H9 (cell line): ENCODE measurements around the gene TLX1. TPM values are rescaled to one million over a fixed set of nuclear protein-coding genes. Genes with fewer than 3 reads are reported as not detected.

Experiments
- DNase-seq: peaks from one replicate; pipeline ENCODE4 v3.0.0-alpha.2; 2017
- H2AFZ ChIP-seq: one replicate; pipeline ENCODE4 v1.6.1; 2013; ENCODE audit warnings: mild to moderate bottlenecking, low read length, control low read depth, moderate library complexity
- H2AK5ac ChIP-seq: 2 replicates; pipeline ENCODE4 v1.6.1; 2013; ENCODE audit warnings: low read length, control low read depth, mixed read lengths; ENCODE audit not compliant: insufficient read length
- H2BK120ac ChIP-seq: one replicate; pipeline ENCODE4 v1.6.1; 2013; ENCODE audit warnings: low read depth, mild to moderate bottlenecking, low read length, control low read depth, inconsistent platforms; ENCODE audit not compliant: poor library complexity, severe bottlenecking
- H2BK12ac ChIP-seq: 2 replicates; pipeline ENCODE4 v1.6.1; 2013; ENCODE audit warnings: low read length, control low read depth, mixed read lengths, low read depth; ENCODE audit not compliant: insufficient read length
- H2BK15ac ChIP-seq: 2 replicates; pipeline ENCODE4 v1.6.1; 2013; ENCODE audit warnings: low read depth, low read length, control low read depth
- H2BK20ac ChIP-seq: one replicate; pipeline ENCODE4 v1.6.1; 2013; ENCODE audit warnings: low read depth, mild to moderate bottlenecking, low read length, control low read depth, inconsistent platforms; ENCODE audit not compliant: poor library complexity, severe bottlenecking
- H2BK5ac ChIP-seq: 2 replicates; pipeline ENCODE4 v1.6.1; 2013; ENCODE audit warnings: low read length, control low read depth, mixed read lengths; ENCODE audit not compliant: insufficient read length
- H3K14ac ChIP-seq: 2 replicates; pipeline ENCODE4 v1.6.1; 2013; ENCODE audit warnings: low read length, control low read depth; ENCODE audit not compliant: insufficient read depth
- H3K18ac ChIP-seq: 2 replicates; pipeline ENCODE4 v1.6.1; 2013; ENCODE audit warnings: low read depth, mild to moderate bottlenecking, mixed read lengths, low read length, control low read depth; ENCODE audit not compliant: insufficient read length
- H3K23ac ChIP-seq: 2 replicates; pipeline ENCODE4 v1.6.1; 2013; ENCODE audit warnings: low read length, control low read depth, mixed read lengths, low read depth; ENCODE audit not compliant: insufficient read length
- H3K23me2 ChIP-seq: 2 replicates; pipeline ENCODE4 v1.6.1; 2013; ENCODE audit warnings: low read depth, mild to moderate bottlenecking, mixed read lengths, low read length, control low read depth; ENCODE audit not compliant: insufficient read length, poor library complexity, severe bottlenecking
- H3K27ac ChIP-seq: 2 replicates; pipeline ENCODE4 v1.5.1; 2013; ENCODE audit warnings: low read length, control low read depth, mixed read lengths, low read depth; ENCODE audit not compliant: insufficient read length
- H3K27me3 ChIP-seq: 2 replicates; pipeline ENCODE4 v1.6.1; 2013; ENCODE audit warnings: low read length, control low read depth, inconsistent platforms; ENCODE audit not compliant: insufficient read depth
- H3K4ac ChIP-seq: 2 replicates; pipeline ENCODE4 v1.6.1; 2013; ENCODE audit warnings: low read depth, mild to moderate bottlenecking, control low read depth, inconsistent platforms, low read length, moderate library complexity
- H3K4me1 ChIP-seq: 2 replicates; pipeline ENCODE4 v1.6.1; 2013; ENCODE audit warnings: low read length, control low read depth, inconsistent platforms; ENCODE audit not compliant: insufficient read depth
- H3K4me2 ChIP-seq: 2 replicates; pipeline ENCODE4 v1.6.1; 2013; ENCODE audit warnings: low read length, control low read depth, mixed read lengths; ENCODE audit not compliant: insufficient read length, insufficient read depth
- H3K56ac ChIP-seq: 2 replicates; pipeline ENCODE4 v1.6.1; 2013; ENCODE audit warnings: low read depth, mild to moderate bottlenecking, mixed read lengths, low read length, control low read depth; ENCODE audit not compliant: insufficient read length
- H3K79me1 ChIP-seq: 2 replicates; pipeline ENCODE4 v1.6.1; 2013; ENCODE audit warnings: low read depth, mild to moderate bottlenecking, moderate library complexity, low read length, control low read depth, inconsistent platforms; ENCODE audit not compliant: insufficient read depth, poor library complexity, severe bottlenecking
- H3K79me2 ChIP-seq: 2 replicates; pipeline ENCODE4 v1.6.1; 2013; ENCODE audit warnings: low read length, control low read depth, inconsistent platforms; ENCODE audit not compliant: insufficient read depth
- H3K9ac ChIP-seq: 2 replicates; pipeline ENCODE4 v1.6.1; 2013; ENCODE audit warnings: low read length, control low read depth, mixed read lengths; ENCODE audit not compliant: insufficient read length; ENCODE audit errors: extremely low read depth
- H3K9me3 ChIP-seq: one replicate; pipeline ENCODE4 v1.6.1; 2013; ENCODE audit warnings: low read depth, low read length, inconsistent platforms; ENCODE audit not compliant: control insufficient read depth
- H3T11ph ChIP-seq: one replicate; pipeline ENCODE4 v1.6.1; 2013; ENCODE audit warnings: mild to moderate bottlenecking, low read length, control low read depth, inconsistent platforms
- H4K20me1 ChIP-seq: one replicate; pipeline ENCODE4 v1.6.1; 2013; ENCODE audit not compliant: control insufficient read depth, insufficient read length, insufficient read depth
- H4K5ac ChIP-seq: 2 replicates; pipeline ENCODE4 v1.6.1; 2013; ENCODE audit warnings: low read depth, mild to moderate bottlenecking, mixed read lengths, low read length, control low read depth; ENCODE audit not compliant: insufficient read length
- H4K8ac ChIP-seq: replicated peaks from 2 replicates; pipeline ENCODE4 v1.6.1; 2013; ENCODE audit warnings: low read length, control low read depth, mixed read lengths, low read depth; ENCODE audit not compliant: insufficient read length
- H4K91ac ChIP-seq: 2 replicates; pipeline ENCODE4 v1.6.1; 2013; ENCODE audit warnings: low read depth, mild to moderate bottlenecking, moderate library complexity, mixed read lengths, low read length, control low read depth; ENCODE audit not compliant: insufficient read length
- H3K27ac Mint-ChIP-seq, 3 experiments: 2 replicates in 2 of 3; 3 replicates in 1 of 3; pipeline ENCODE4 v1.8.0; 2020 to 2021; ENCODE audit warnings: mixed read lengths in 3 of 3, mild to moderate bottlenecking in 1 of 3, moderate library complexity in 1 of 3
- H3K27me3 Mint-ChIP-seq: 2 replicates; pipeline ENCODE4 v1.8.0; 2021; ENCODE audit warnings: low read depth, mild to moderate bottlenecking, moderate library complexity, mixed read lengths
- H3K36me3 Mint-ChIP-seq, 3 experiments: 2 replicates in 2 of 3; 3 replicates in 1 of 3; pipeline ENCODE4 v1.8.0; 2020 to 2021; ENCODE audit warnings: low read depth in 3 of 3, mixed read lengths in 3 of 3; ENCODE audit not compliant: insufficient read depth in 1 of 3
- H3K4me1 Mint-ChIP-seq, 2 experiments: 2 replicates each; pipeline ENCODE4 v1.8.0; 2020; ENCODE audit warnings: mixed read lengths in 2 of 2
- H3K4me3 Mint-ChIP-seq, 2 experiments: 2 replicates in 1 of 2; 3 replicates in 1 of 2; pipeline ENCODE4 v1.8.0; 2020 to 2021; ENCODE audit warnings: mild to moderate bottlenecking in 2 of 2, mixed read lengths in 2 of 2, moderate library complexity in 1 of 2
- H3K9me3 Mint-ChIP-seq, 2 experiments: 2 replicates in 1 of 2; 3 replicates in 1 of 2; pipeline ENCODE4 v1.8.0; 2020; ENCODE audit warnings: mild to moderate bottlenecking in 2 of 2, mixed read lengths in 2 of 2, moderate library complexity in 1 of 2
- CTCF ChIP-seq: fragments of 200-600 bp; sonication (generic); conservative IDR thresholded peaks from 3 replicates; pipeline ENCODE4 v1.8.0; 2021; ENCODE audit warnings: antibody characterized with exemption, mild to moderate bottlenecking
- WGBS: extraction: QIAGEN DNeasy Blood & Tissue Kit; methylation state at CpG from one replicate; pipeline ENCODE4 v1.1.7; 2013; ENCODE audit warnings: missing lambda C conversion rate, low lambda C conversion rate, mixed read lengths; ENCODE audit not compliant: insufficient read length; ENCODE audit errors: extremely low coverage; 5-methylcytosine and 5-hydroxymethylcytosine counted together
- total RNA-seq: library from RNA; stranded (reverse); gene quantifications from 2 replicates; pipeline ENCODE4 v1.2.1, GENCODE V29; 2021

The TLX1 gene
- total RNA-seq, 1 experiment from 2014 or later = not detected

- TF ChIP-seq CTCF = no peak
- no peak overlapping the region; a peak in 1 of 5 replicates for H3K4me3 Mint-ChIP-seq
- Histone ChIP-seq H3K14ac (no peak overlapping the region; the same call in 1 of the 2 replicates), H3K23ac (no peak overlapping the region), H3K27ac (no peak overlapping the region), H4K5ac (no peak overlapping the region), H3K4me2 (no peak overlapping the region), H3K4me1 (no peaks in the 10 kb centered on the region; the same call in 1 of the 2 replicates), H3K56ac (no peak overlapping the region), H2BK15ac (no peak overlapping the region), H2AFZ (no peak overlapping the region), H3T11ph (no peak overlapping the region), H3K4ac (no peak overlapping the region), H2BK12ac (no peak overlapping the region), H4K20me1 (no peaks in the 10 kb centered on the region), H3K79me1 (no peaks in the 10 kb centered on the region), H4K91ac (no peak overlapping the region), H3K18ac (no peak overlapping the region), H2BK20ac (no peak overlapping the region), H2BK120ac (no peak overlapping the region), H2AK5ac (no peak overlapping the region), H3K9me3 (no peaks in the 10 kb centered on the region), H3K23me2 (no peaks in the 10 kb centered on the region), H4K8ac (no peak overlapping the region), H3K27me3 (no peaks in the 10 kb centered on the region), H3K9ac (no peak overlapping the region), H3K79me2 (no peaks in the 10 kb centered on the region), H2BK5ac (no peak overlapping the region)
- peaks cover 51% of the 10 kb centered on the region for H3K27me3 Mint-ChIP-seq
- no CpG with 5 or more reads among the region's 14 CpGs for WGBS
- H3K9me3 Mint-ChIP-seq = no peaks in the 10 kb centered on the region
- H3K27ac Mint-ChIP-seq = no peak overlapping the region
- peaks cover 9 to 23% of the 10 kb centered on the region in 2 experiments for H3K4me1 Mint-ChIP-seq
- no peak for DNase-seq
- H3K36me3 Mint-ChIP-seq = no peaks in the 10 kb centered on the region
These were observed 36.8 kb upstream of the TLX1 start for GRCh38 chr10:101094121-101094879.
